ENCODE results near the gene ELP1. TPM values are rescaled to one million over a fixed set of nuclear protein-coding genes. Genes with fewer than 3 reads are reported as not detected.
"Not testable (repeated sequence)": the region's sequence is repeated elsewhere in the genome, so short reads cannot be mapped to it uniquely, and the experiment has no call there.

The ELP1 gene, protein sequence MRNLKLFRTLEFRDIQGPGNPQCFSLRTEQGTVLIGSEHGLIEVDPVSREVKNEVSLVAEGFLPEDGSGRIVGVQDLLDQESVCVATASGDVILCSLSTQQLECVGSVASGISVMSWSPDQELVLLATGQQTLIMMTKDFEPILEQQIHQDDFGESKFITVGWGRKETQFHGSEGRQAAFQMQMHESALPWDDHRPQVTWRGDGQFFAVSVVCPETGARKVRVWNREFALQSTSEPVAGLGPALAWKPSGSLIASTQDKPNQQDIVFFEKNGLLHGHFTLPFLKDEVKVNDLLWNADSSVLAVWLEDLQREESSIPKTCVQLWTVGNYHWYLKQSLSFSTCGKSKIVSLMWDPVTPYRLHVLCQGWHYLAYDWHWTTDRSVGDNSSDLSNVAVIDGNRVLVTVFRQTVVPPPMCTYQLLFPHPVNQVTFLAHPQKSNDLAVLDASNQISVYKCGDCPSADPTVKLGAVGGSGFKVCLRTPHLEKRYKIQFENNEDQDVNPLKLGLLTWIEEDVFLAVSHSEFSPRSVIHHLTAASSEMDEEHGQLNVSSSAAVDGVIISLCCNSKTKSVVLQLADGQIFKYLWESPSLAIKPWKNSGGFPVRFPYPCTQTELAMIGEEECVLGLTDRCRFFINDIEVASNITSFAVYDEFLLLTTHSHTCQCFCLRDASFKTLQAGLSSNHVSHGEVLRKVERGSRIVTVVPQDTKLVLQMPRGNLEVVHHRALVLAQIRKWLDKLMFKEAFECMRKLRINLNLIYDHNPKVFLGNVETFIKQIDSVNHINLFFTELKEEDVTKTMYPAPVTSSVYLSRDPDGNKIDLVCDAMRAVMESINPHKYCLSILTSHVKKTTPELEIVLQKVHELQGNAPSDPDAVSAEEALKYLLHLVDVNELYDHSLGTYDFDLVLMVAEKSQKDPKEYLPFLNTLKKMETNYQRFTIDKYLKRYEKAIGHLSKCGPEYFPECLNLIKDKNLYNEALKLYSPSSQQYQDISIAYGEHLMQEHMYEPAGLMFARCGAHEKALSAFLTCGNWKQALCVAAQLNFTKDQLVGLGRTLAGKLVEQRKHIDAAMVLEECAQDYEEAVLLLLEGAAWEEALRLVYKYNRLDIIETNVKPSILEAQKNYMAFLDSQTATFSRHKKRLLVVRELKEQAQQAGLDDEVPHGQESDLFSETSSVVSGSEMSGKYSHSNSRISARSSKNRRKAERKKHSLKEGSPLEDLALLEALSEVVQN (N-terminal part only)
- total RNA-seq (10 to 100 TPM; 13.9 to 19.5 TPM), polyA plus RNA-seq (10 to 100 TPM in 1 of 2 donors, 1 to 10 TPM in 1; 4.3 to 20.0 TPM)
- long read RNA-seq, donor 1, partial matches to known transcripts: 5 of 8 reads
- long read RNA-seq, donor 1, other reads (novel, unspliced or antisense): 3 of 8 reads
- long read RNA-seq, donor 2, full-length matches to known transcripts: 3 of 9 reads
- long read RNA-seq, donor 2, partial matches to known transcripts: 0 of 9 reads
- long read RNA-seq, donor 2, other reads (novel, unspliced or antisense): 6 of 9 reads

DNA sequence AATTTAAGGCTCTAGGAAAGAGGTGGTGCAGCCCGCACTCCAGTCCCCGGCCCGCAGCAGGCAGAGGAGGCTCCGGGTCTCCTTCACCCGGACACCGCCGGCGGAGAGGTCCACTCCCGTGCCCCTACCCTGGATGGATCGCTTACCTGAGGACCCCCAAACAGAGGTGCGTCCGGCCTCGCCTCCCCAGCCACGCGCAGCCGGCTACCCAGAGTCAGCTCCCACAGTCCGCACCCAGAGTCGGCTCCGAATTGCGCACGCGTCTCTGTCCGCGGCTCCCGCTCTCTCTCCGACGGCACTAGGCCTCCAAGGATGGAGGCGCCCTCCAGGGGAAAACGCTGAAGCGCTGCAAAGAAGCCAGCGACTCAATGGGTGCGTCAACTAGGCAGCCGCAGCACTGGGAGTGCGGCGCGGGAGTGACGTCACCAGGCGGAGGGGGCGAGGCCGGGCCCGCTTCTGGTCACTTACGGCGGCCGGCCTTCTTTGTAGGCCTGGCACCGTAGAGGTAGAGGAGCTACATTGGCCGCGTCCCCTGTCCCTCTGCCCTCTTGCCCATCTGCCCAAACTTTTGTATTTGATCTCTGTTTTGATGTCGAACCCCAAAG, at the start of gene ELP1:
Gene ELP1, minus strand, starts transcription at position 407 of the 605 bp plus-strand sequence. CDS start 2,978 bp downstream, outside the sequence.
- H3K27ac ChIP-seq (ENCODE audit: low read depth in 1 of 2, low read length in 2 of 2): peak within 1 kb of the TSS in 1 of 2 donors; percentile 79
- peak within 1 kb of the TSS; percentile 61 to 62 for H3K4me3 ChIP-seq (ENCODE audit: low read length in 2 of 2)
- H3K4me1 ChIP-seq (ENCODE audit: control insufficient read depth in 1 of 2, insufficient read depth in 2 of 2, low read length in 2 of 2): peaks cover 0 to 5% of the 10 kb centered on the region in 2 donors
- H3K36me3 ChIP-seq (ENCODE audit: control insufficient read depth in 1 of 2, insufficient read depth in 2 of 2, low read length in 1 of 2): no peaks in the 10 kb centered on the region
- 0% methylated on average over 43 to 48 of the region's 48 CpGs for WGBS, 2 donors
- ATAC-seq (ENCODE audit: low FRiP score) (peak; percentile 96), DNase-seq (peak; percentile 96 to 98)
- no peaks in the 10 kb centered on the region for H3K9me3 ChIP-seq (ENCODE audit: control insufficient read depth, low read length)
- no peaks in the 10 kb centered on the region for H3K27me3 ChIP-seq (ENCODE audit: control insufficient read depth in 1 of 2, insufficient read depth in 2 of 2, low read length in 1 of 2)
- intact Hi-C loops (cut with DNase I): loop anchor here in 1 of 2 donors (1.0 to 10.0 kb wide), 3 partner anchors 75 to 391 kb away; partner anchors contain the start of gene EPB41L4B

DNA sequence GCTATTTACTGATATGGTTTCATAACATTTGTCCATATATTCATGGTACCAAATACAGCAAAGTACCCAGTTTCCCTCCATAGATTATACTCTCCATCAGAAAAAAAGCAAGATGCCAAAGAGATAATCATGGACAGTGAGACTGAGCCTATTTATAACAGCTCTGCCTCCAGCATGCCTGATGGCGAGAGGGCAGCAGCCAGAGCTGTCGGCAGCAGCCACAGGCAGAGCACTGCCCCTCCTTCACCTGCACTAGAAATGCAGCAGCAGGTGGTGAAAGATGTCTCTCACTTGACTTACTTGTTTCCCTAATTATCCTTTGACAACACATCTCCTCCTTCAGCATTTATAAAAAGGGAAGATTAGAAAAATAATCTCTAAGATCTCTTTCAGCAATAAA, 47.0 kb upstream of the ELP1 start:
- no peak overlapping the region for H3K27ac ChIP-seq (ENCODE audit: low read depth in 1 of 2, low read length in 2 of 2)
- H3K36me3 ChIP-seq (ENCODE audit: control insufficient read depth in 1 of 2, insufficient read depth in 2 of 2, low read length in 1 of 2): peaks cover 3 to 10% of the 10 kb centered on the region in 2 donors
- 79 to 95% methylated on average over 2 of the region's 2 CpGs for WGBS, 2 donors
- DNase-seq: no peak
- no peak for ATAC-seq (ENCODE audit: low FRiP score)
- no peaks in the 10 kb centered on the region for H3K9me3 ChIP-seq (ENCODE audit: control insufficient read depth, low read length)
- H3K4me3 ChIP-seq (ENCODE audit: low read length in 2 of 2): no peak overlapping the region
- no peaks in the 10 kb centered on the region for H3K27me3 ChIP-seq (ENCODE audit: control insufficient read depth in 1 of 2, insufficient read depth in 2 of 2, low read length in 1 of 2)
- no peaks in the 10 kb centered on the region for H3K4me1 ChIP-seq (ENCODE audit: control insufficient read depth in 1 of 2, insufficient read depth in 2 of 2, low read length in 2 of 2)
- intact Hi-C loops (cut with DNase I): no loop called here

DNA sequence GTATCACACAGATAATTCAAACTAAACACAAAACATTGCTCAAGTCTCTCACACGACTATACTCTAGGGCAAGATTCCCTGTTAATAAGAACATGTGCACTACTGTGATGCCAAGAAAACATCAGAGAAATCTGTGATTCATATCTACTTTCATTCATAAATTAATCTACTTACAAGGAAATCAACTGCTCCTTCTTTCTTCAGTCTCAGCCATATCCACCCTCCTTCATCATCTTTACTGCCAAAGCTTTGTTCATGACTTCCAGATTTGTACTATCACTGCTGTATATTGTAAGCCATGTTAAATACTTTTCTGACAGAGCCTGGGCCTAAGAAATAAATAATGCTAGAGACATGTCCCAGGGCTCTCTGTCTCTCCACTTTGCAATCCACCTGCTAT, 44.3 kb upstream of the ELP1 start:
- H3K27ac ChIP-seq (ENCODE audit: low read depth in 1 of 2, low read length in 2 of 2): no peak overlapping the region
- no peaks in the 10 kb centered on the region for H3K27me3 ChIP-seq (ENCODE audit: control insufficient read depth in 1 of 2, insufficient read depth in 2 of 2, low read length in 1 of 2)
- 17 to 26% methylated on average over 1 of the region's 1 CpG for WGBS, 2 donors
- H3K4me1 ChIP-seq (ENCODE audit: control insufficient read depth in 1 of 2, insufficient read depth in 2 of 2, low read length in 2 of 2): no peaks in the 10 kb centered on the region
- ATAC-seq (ENCODE audit: low FRiP score) (no peak), DNase-seq (no peak)
- intact Hi-C loops (cut with DNase I): no loop called here
- H3K9me3 ChIP-seq (ENCODE audit: control insufficient read depth, low read length): no peaks in the 10 kb centered on the region
- peaks cover 4 to 6% of the 10 kb centered on the region in 2 donors for H3K36me3 ChIP-seq (ENCODE audit: control insufficient read depth in 1 of 2, insufficient read depth in 2 of 2, low read length in 1 of 2)
- no peak overlapping the region for H3K4me3 ChIP-seq (ENCODE audit: low read length in 2 of 2)

DNA sequence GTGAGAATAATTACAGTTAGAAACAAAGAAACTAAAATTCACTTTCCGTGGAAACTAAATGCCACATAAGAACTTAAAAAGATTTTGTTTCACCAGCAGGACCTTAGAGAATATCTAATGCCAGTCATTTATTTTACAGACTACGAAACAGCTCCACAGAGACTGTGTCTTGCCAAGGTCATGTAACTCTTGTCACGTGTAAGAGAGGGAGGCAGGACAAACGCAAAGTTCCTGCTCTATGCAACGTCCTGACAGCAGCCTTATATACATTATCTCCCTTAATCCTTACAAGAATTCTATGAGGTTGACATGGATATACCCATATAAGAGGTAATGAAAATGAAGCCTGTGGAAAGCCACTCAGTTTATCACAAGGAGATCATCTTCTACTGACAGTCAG, 40.0 kb upstream of the ELP1 start:
- ATAC-seq (ENCODE audit: low FRiP score) (peak; percentile 50), DNase-seq (no peak)
- no peak overlapping the region for H3K4me3 ChIP-seq (ENCODE audit: low read length in 2 of 2)
- peak overlapping the region; percentile 17 to 43 for H3K27ac ChIP-seq (ENCODE audit: low read depth in 1 of 2, low read length in 2 of 2)
- intact Hi-C loops (cut with DNase I): no loop called here
- peaks cover 2 to 8% of the 10 kb centered on the region in 2 donors for H3K36me3 ChIP-seq (ENCODE audit: control insufficient read depth in 1 of 2, insufficient read depth in 2 of 2, low read length in 1 of 2)
- H3K9me3 ChIP-seq (ENCODE audit: control insufficient read depth, low read length): no peaks in the 10 kb centered on the region
- whole genome bisulfite sequencing, 2 donors: 5 to 6% methylated on average over 5 of the region's 5 CpGs
- no peaks in the 10 kb centered on the region for H3K4me1 ChIP-seq (ENCODE audit: control insufficient read depth in 1 of 2, insufficient read depth in 2 of 2, low read length in 2 of 2)
- no peaks in the 10 kb centered on the region for H3K27me3 ChIP-seq (ENCODE audit: control insufficient read depth in 1 of 2, insufficient read depth in 2 of 2, low read length in 1 of 2)

DNA sequence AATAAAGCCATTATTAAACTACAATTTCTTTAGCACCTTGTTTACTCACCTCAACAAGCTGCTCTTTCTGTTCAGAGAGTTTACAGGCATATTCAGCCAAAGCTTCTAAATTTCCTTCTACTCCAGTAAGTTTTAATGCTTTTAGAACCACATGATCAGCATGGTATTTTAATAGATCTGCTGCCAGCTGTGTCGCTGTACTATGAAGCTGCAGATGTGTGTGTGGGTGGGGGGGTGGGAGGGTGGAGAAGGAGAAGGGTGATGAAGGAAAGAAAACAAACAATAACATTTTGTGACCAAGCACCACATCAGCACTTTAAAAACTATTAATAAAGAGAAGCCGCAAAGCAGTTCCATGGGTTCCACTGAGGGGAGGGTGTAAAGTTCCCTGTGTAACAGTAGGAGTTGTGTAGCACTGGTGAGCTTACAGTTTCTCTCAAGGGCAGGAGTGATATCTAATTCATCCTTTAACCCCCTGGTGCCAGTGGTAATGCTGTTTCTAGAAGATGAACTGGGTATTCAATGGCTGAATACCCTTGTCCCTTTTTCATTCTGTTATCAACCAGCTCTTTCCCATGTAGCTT, 38.8 kb upstream of the ELP1 start:
- no peaks in the 10 kb centered on the region for H3K27me3 ChIP-seq (ENCODE audit: control insufficient read depth in 1 of 2, insufficient read depth in 2 of 2, low read length in 1 of 2)
- H3K27ac ChIP-seq (ENCODE audit: low read depth in 1 of 2, low read length in 2 of 2): peak overlapping the region in 1 of 2 donors; percentile 40
- H3K4me1 ChIP-seq (ENCODE audit: control insufficient read depth in 1 of 2, insufficient read depth in 2 of 2, low read length in 2 of 2): peaks cover 0 to 5% of the 10 kb centered on the region in 2 donors
- ATAC-seq (ENCODE audit: low FRiP score) (no peak), DNase-seq (no peak)
- no peak overlapping the region for H3K4me3 ChIP-seq (ENCODE audit: low read length in 2 of 2)
- no peaks in the 10 kb centered on the region for H3K9me3 ChIP-seq (ENCODE audit: control insufficient read depth, low read length)
- WGBS, 2 donors: 0 to 7% methylated on average over 2 of the region's 2 CpGs
- intact Hi-C loops (cut with DNase I): no loop called here
- H3K36me3 ChIP-seq (ENCODE audit: control insufficient read depth in 1 of 2, insufficient read depth in 2 of 2, low read length in 1 of 2): peaks cover 2% of the 10 kb centered on the region in 2 donors

DNA sequence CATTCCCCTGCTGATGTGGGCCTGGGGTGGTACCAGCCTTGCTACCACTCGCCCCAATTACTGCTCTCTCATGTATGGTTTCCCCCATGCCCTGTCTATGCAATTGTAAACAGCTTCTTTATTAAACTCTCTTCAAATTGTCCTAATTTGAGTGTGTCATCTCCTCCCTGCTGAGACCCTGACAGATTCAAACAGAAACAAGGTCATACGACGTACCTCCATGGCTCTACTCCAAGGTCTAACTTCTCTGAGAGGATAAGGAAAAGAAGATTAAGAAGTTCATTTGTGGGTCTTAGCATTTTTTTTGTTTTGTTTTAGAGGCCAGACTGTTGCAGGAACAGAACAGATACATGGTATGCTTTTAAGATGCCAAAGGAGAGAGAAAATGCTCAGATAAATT, 38.3 kb upstream of the ELP1 start:
- H3K27ac ChIP-seq (ENCODE audit: low read depth in 1 of 2, low read length in 2 of 2): no peak overlapping the region
- intact Hi-C loops (cut with DNase I): no loop called here

DNA sequence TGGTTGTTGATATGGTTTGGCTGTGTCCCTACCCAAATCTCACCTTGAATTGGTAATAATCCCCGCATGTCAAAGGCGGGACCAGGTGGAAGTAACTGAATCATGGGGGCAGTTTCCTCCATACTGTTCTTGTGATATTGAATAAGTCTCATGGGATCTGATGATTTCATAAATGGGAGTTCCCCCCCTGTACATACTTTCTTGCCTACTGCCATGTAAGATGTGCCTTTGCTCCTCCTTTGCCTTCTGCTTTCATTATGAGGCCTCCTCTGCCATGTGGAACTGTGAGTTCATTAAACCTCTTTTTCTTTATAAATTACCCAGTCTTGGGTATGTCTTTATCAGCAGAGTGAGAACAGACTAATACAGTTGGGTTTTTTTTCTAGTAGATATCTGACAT, 37.5 kb upstream of the ELP1 start:
- ATAC-seq (ENCODE audit: low FRiP score): not testable (repeated sequence)

More for the DNA sequence above, 38.3 kb upstream of the ELP1 start:
- ATAC-seq (ENCODE audit: low FRiP score) (no peak), DNase-seq (no peak)
- peaks cover 2 to 5% of the 10 kb centered on the region in 2 donors for H3K4me1 ChIP-seq (ENCODE audit: control insufficient read depth in 1 of 2, insufficient read depth in 2 of 2, low read length in 2 of 2)
- no peaks in the 10 kb centered on the region for H3K9me3 ChIP-seq (ENCODE audit: control insufficient read depth, low read length)
- peaks cover 2% of the 10 kb centered on the region in 2 donors for H3K36me3 ChIP-seq (ENCODE audit: control insufficient read depth in 1 of 2, insufficient read depth in 2 of 2, low read length in 1 of 2)
- WGBS, 2 donors: 49 to 68% methylated on average over 3 of the region's 3 CpGs
- H3K4me3 ChIP-seq (ENCODE audit: low read length in 2 of 2): no peak overlapping the region
- H3K27me3 ChIP-seq (ENCODE audit: control insufficient read depth in 1 of 2, insufficient read depth in 2 of 2, low read length in 1 of 2): no peaks in the 10 kb centered on the region

More for the DNA sequence above, 37.5 kb upstream of the ELP1 start:
- intact Hi-C loops (cut with DNase I); H3K4me3 ChIP-seq (ENCODE audit: low read length in 2 of 2); H3K27me3 ChIP-seq (ENCODE audit: control insufficient read depth in 1 of 2, insufficient read depth in 2 of 2, low read length in 1 of 2); H3K27ac ChIP-seq (ENCODE audit: low read depth in 1 of 2, low read length in 2 of 2); DNase-seq; H3K36me3 ChIP-seq (ENCODE audit: control insufficient read depth in 1 of 2, insufficient read depth in 2 of 2, low read length in 1 of 2); H3K9me3 ChIP-seq (ENCODE audit: control insufficient read depth, low read length); H3K4me1 ChIP-seq (ENCODE audit: control insufficient read depth in 1 of 2, insufficient read depth in 2 of 2, low read length in 2 of 2): not testable (repeated sequence)
- WGBS, 2 donors: 98% methylated on average over 2 of the region's 2 CpGs
